Jurkat, Clone E6-1 (cell line): ENCODE data around the gene TTC9.

Experiments
- DNase-seq: peaks from one replicate; pipeline ENCODE4 v3.0.0-alpha.2; 2011; ENCODE audit warnings: low read depth, low spot score
- H3K4me3 ChIP-seq: 2 replicates; pipeline ENCODE4 v1.5.1; 2011; ENCODE audit warnings: mild to moderate bottlenecking, low read length, control low read depth, moderate library complexity

TTC9 gene

DNA sequence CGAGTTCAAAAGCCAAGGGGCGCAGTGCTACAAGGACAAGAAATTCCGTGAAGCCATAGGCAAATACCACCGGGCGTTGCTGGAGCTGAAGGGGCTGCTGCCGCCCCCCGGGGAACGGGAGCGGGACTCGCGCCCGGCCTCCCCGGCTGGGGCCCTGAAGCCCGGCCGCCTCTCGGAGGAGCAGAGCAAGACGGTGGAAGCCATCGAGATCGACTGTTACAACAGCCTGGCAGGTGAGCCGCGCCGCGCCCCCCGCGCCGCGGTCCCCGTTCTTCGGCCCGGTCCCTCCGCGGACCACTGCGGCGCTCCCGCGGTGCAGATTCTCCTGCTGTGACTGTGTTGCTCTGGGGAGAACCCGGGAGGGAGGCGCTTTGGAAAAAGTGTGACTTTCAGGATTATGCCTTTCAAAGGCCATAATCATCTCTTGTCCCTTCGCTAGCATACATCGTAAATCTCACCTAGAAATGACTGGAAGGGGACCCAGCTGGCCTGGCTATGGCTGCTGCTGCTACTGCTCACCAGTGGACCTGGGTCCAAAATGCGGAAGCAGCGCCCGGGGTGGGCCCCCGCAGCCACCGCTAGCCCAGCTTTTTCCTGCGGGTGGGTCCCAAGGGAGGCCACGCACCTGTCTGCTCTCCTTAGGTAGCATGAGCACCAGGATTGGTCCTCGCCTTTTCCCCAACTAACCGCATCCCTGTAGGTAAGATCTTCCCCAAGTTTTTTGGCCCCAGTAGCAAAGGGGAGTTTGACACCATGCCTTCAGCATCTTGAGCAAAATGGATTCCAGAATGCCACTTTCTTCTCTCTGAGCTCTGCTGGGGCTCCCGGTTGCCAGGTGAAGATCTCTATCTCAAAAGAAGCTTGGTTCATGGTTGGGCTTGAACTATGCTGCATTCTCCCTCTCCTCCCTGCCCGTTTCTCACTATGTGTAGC, 853 bp downstream of the TTC9 start:
- H3K4me3 ChIP-seq, result peak overlapping the region; percentile 58
- no peak for DNase-seq

DNA sequence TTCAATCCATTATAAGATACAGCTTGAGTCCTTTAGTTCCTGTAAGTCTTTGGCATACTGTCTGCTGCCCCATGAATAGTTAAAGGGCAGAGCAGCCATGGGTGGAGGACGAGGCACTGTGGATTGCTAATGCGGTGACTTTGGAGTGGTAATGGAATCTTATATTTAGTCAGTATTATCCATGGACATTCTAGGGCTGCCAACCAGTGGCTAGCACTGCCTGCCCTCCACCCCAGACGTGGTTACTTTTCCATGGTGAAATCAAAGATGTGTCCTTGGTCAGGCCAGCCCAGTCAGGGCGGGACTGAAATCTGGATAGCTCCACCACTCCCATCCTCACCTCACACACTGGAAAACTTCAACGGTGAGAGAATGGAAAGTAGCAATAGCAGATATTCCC, 2.3 kb downstream of the TTC9 start:
- no peak overlapping the region for H3K4me3 ChIP-seq
- no peak for DNase-seq

DNA sequence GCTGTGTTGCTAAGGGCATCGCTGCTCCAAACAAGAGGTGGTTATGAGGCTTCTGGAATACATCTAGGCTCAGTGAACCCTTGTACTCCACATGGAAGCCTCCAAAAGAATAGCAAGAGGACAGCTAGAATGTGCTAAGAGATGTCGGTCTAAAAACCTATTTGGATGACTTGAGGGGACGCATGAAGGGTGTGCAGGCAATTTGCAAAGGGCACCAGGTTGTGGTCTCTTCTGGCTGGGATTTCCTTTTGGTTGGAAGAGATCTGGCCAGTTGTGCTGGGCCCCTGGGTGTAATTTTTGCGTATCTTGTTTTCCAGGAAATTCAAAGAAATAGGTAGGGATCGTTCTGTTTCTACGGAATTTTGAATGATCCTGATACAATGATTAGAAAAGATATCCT, 4.2 kb downstream of the TTC9 start:
- no peak for DNase-seq
- no peak overlapping the region for H3K4me3 ChIP-seq

DNA sequence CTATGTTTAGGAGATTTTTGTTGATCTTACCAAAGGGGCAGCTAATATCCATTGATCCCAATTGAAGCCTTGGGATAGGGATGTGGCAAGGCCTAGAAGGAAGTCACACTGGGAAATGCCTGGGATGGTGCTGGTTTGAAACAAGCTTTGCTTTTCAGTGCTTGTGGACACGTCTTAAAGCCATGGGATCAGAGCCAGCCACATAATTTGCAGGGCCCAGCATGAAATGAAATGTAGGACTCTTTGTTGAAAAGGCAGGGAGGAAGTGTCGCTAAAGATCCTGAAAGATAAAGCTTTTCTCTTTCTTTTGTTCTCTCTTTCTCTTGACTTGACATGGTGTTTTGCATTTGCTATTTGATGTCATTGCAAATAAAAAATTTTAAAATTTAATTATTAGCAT, 5.0 kb downstream of the TTC9 start:
- no peak for DNase-seq
- H3K4me3 ChIP-seq, result no peak overlapping the region

DNA sequence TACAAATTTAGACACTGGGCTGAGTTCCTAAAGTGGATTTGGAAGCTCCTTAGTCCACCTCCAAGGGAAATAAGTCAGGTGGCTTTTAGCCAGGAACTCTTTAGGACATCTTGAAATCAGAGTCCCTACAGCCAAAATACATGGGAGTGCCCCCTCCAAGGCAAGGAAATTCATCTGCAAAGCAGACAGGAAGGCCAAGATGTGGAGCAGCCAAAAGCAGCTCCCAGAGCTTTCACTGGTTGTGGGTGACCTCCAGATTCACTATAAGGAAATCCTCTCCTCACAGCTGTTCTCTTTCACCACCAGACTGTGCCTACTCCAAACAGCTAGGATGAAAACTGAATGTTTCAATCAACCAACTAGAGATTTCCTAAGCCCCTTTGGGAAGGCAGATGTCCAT, 6.6 kb downstream of the TTC9 start:
- no peak for DNase-seq
- H3K4me3 ChIP-seq, result no peak overlapping the region

DNA sequence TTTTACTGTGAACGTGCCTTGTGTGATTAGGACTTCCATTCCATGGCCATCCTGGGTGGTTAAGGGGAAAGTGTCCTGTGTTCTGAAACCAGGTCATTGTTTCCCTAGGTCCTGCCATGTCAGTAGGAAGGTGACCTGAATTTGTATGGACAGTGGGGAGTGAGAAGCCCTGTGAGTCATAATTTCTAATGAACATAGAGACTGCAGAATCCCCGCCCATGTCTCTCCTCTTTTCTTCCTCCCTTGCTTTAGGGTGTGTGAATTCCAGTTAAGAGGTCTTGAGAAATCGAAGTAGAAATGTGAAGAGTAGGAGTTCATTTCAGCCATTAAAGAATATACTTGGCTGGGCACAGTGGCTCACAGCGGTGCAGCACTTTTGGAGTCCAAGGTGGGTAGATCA, 8.1 kb downstream of the TTC9 start:
- no peak overlapping the region for H3K4me3 ChIP-seq
- DNase-seq, result no peak

DNA sequence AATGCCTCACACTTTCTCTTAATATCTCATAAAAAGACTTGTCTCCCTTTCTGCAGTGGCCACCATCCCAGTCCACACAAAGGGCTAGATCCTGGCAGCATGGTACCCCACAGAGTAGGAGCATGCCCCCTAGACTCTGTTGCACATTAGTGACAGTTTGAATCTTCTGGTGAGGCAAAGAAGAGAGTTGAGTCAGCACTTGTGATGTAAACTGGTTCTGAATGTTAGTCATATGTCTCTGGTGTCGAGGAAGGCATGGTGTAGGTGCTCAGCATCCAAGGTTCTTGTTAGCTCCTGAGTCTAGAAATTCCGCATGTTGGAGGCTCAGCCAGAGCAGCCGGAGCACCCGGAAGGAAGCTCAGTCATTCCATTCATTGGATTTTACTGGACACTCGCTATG, 9.8 kb downstream of the TTC9 start:
- no peak overlapping the region for H3K4me3 ChIP-seq
- no peak for DNase-seq

DNA sequence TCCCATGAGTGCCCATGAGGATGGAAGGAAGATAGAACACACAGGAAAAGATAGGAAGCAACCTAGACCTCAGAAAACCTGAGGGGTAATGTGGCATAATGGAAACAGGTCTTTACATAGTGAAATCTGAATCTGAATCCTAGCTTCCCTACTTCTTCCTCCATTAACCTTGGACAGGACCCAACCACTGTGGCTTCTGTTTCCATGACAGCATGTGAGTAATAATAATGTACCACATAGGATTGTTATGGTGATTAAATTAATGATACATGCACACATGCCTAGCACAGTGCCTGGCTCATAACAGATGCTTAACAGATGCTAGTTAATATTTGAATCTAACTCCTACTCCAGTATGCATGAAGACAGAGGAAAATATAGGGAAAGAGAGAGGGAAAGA, 11.2 kb downstream of the TTC9 start:
- no peak for DNase-seq
- H3K4me3 ChIP-seq, result no peak overlapping the region

DNA sequence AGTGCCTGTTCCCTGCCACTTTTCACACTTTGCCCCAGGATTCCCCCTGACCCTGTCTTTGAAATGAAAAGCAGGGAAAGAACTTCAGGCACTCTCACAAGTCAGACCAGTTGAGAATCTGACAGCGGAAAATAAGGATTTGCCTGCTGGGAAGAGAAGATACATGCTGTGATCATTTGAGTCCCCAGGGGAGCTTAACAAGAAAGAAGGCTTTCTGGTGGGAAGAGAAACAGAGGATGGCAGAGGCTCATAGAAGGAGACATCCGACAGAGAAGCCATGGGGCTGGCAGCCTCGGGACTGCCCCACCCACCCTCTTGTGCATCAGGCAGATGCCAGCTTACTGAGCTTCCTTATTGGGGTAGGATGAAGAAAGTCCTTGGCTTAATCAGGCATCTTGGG, 11.9 kb downstream of the TTC9 start:
- H3K4me3 ChIP-seq, result no peak overlapping the region
- no peak for DNase-seq

DNA sequence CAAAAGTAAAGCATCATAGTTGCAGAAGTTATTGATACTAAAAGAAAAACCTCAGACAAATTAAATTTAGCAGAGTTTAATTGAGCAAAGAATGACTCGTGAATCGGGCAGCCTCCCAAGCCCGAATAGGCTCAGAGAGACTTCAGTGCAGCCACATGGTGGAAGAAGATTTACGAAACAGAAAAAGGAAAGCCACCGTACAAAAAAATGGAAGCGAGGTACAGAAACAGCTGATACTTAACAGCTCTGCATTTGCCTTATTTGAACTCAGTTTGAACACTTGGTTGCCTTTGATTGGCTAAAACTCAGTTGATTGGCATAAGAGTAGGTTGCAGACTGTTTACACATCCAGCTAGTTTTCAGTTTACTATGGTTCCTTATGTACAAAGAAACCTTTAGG, 12.9 kb downstream of the TTC9 start:
- H3K4me3 ChIP-seq, result no peak overlapping the region
- no peak for DNase-seq

DNA sequence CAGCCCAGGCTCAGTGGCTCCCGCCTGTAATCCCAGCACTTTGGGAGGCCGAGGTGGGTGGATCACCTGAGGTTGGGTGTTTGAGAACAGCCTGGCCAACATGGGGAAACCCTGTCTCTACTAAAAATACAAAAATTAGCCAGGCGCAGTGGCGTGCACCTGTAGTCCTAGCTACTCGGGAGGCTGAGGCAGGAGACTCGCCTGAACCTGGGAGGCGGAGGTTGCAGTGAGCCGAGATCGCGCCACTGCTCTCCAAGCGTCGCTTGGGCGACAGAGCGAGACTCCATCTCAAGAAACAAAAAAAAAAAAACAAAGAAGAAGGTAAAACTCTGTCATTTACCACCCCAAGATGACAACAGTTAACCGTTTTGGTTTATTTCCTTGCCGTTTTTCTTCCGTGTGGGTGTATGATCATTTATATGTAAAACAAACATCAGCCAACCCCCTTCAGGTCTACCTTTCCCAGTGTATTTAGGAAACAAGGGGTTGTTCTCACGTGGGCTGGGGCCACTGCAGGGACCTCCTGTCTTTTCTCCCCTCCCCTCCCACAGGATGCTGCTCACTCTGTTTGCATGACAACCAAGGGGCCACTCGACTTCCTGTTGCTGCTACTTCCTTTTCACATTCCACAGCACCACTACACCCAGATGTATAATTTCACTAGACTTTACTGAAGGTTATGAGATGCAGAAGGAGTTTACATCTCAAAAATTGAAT, 13.6 kb downstream of the TTC9 start:
- peak; percentile 85 for DNase-seq
- peak overlapping the region; percentile 30 for H3K4me3 ChIP-seq

DNA sequence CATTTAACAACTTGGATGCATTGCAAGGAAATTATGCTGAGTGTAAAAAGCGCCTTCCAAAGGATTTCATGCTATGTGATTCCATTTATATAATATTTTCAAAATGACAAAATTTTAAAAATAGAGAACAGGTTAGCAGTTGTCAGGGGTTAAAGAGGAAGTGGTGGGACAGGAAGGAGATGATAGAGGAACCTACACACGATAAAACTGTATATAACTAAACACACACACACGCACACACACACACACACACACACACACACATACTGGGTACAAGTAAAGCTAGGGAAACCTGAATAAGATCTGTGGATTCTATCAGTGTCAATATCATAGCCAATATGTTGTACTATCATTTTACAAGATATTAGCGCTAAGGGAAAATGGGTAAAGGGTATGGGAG, 17.2 kb downstream of the TTC9 start:
- peak; percentile 54 for DNase-seq
- no peak overlapping the region for H3K4me3 ChIP-seq

DNA sequence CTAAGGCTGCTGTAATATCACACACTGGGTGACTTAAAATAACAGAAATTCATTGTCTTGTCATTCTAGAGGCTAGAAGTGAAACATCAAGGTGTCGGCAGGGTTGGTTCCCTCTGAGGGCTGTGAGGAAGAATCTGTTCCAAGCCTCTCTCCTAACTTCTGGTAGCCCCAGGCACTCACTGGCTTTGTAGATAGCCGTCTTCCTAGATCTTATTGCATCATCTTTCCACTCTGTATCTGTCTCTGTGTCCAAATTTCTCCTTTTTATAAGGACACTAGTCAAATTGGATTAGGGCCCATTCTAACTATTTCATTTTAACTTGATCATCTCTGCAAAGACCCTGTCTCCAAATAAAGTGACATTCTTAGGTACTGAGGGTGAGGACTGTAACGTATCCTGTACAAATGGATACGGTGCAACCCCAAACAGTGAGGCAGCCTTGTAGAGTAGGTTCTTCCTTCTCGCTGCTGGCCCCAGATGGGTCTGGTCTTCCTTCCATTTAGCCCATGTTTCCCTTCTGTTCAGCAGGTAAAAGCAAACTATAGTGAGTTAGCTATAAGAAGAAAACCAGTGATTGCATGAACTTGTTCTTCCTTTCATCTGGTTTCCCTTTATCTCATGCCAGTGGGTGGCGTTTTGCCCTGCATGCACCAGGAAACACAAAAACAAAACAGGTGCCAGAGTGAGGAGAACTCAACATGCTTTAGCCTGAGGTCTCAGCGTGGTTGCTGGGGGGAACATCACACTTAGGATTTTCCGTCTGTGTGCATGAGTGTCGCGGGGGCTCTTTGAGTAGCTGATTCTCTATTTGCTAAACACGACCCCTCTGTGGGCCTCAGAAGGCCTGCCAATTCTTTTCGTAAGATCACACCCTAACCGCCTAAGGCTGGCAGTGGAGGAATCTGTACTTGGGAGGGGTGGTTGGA, 19.5 kb downstream of the TTC9 start:
- DNase-seq, result peak; percentile 87
- H3K4me3 ChIP-seq, result no peak overlapping the region; the same call in 1 of the 2 replicates

DNA sequence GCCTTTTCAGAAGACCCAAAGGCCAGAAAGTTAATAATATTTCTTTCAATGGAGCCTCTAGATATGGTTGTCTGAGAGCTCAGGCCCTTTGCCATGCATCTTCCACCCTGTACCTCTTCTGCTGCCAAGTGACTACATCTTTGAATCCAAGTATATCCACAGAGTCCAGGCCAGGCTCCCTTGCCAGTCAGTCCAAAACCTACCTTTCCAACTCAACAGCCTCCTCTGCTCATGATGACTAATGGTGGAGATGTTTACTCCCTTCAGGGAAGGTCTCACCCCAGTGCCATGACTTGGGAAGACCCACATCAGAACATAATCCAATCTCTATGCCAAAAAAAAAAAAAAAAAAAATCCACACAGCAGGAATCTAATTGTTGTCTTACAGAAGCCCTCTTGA, 20.4 kb downstream of the TTC9 start:
- DNase-seq, result no peak
- no peak overlapping the region for H3K4me3 ChIP-seq

DNA sequence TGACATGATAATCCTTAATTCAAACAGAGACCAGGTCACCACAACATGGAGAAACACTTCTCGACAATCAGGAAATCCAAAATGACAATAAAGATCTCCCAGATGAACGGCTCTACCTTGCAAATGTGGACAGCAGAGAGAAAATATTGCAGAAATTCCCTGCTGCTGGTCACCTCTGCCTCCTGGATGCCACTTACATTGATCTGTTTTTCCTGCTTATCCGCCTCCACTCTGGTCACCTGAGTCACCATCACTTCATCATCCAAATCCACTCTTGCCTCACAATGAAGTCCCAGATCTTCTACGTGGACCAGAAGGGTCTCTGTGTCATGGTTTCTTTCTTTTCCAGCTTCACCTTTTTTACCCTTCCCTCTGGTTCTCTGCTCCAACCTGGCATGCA, 21.1 kb downstream of the TTC9 start:
- no peak overlapping the region for H3K4me3 ChIP-seq
- no peak for DNase-seq

DNA sequence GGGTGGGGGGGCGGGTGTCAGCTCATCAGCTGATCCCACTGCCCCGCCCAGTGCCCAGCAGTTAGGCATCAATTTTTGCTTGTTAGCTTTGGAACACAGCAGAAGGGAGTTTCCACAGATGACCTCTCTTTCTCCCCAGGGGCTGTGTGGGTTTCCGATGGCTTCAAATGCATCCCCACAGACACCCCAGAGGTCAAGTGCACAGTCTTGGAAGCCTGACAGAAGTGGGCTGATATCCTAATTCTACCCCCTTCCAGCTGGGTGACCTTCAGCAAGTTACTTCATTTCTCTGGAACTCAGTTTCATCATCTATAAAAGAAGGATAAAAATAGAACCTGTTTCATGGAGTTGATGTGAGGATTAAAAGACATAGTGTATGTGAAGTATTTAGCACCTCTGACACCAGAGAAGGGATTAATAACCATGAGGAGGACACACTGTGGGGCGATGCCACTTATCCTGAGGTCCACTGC, 22.0 kb downstream of the TTC9 start:
- DNase-seq, result no peak
- no peak overlapping the region for H3K4me3 ChIP-seq

DNA sequence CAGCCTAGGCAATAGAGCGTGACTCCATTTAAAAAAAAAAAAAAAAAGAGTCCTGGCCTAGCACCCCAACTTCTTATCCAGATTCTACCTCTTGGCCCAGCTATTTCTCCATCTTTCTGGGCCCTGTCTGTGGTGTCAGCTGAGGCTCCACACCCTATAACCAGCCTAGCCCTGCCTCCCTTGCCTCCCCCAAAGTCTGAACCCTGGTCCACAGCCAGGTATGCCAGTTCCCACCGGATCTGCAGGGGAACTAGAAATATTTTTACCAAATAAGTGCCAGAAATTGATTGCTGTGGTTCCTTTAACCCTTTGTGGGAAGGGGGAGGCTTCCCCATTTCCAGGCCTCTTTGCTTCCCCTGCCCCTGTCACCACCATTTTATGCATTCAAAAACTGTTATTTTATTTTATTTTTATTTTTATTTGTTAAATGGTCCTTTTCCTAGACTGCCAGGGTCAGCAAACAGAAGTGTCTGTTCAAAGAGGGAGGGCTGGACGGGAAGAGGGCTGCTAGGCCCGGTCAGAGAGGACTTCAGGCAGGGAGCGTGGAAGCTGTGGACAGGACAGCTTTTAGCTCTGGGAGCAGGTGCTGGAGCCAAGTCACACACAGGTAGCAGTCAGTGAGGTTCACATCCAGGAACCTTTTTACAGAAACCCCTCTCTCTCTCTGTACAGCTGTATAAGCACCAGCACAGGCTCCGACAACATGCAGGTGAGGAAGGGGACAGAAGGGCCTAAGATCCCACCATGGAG, 23.2 kb downstream of the TTC9 start:
- DNase-seq, result no peak
- no peak overlapping the region for H3K4me3 ChIP-seq

DNA sequence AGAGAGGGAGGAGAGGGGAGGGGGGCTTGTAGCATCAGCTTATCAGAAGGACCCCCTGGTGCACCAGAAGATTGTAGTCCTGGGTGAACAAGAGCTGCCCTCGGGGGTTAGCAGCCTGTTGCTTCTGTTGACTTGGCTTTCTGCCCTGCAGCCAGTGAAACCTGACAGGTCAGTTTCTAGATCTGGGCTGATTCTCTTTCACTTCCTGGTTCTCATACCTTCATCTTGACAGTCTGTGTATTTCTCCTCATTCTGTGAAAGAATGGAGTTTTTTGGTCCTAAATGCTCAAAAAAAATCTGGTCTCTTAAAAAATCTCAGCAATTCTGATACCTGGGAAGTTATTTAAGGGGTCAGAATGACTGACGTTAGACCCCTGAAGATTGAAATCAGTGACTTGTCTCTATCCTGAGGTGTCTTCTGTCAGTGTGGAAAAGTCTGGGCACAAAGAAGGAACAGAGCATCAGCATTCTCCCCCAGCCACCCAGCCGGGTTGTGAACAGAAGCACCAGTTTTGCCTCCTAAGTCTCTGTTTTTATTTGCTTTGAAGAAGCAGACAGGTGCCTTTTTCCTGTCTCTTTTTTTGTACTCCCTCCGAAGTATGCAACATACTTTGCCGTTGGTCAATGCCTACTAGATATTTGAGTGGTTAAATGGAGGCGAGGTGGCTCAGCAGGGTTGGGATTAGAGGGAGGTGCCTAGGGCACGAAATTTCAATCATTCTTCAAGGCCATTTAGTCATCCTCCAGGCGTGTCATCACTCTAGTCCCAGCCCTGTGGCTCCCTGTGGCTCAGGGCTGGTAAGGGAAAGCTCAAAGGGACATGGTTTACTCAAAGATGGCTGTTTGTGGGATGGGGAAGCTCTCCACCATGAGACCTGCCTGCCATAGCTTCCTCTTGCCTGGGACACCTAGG, 24.0 kb downstream of the TTC9 start:
- no peak for DNase-seq

More for the DNA sequence above, 24.0 kb downstream of the TTC9 start:
- no peak overlapping the region for H3K4me3 ChIP-seq
